T-helper 1 cell (primary cell): ENCODE measurements around the gene TCAP.

Experiments
- DNase-seq, 5 donors: peaks; one replicate each; pipeline ENCODE4 v3.0.0-alpha.2; 2012 to 2020

Gene TCAP

GRCh38 chr17:39667945-39668924, 3.1 kb downstream of the TCAP start, which contains the start of gene PNMT:
TSS of gene PNMT (plus strand) at chr17:39668453. CDS start at chr17:39668476, 23 bp downstream.
- DNase-seq = peak in 4 of 5 donors; percentile 46 to 66 (median 59)

- DNase-seq = no peak
Observed at GRCh38 chr17:39669897-39670735, 5.0 kb downstream of the TCAP start.

GRCh38 chr17:39670746-39671145, 5.6 kb downstream of the TCAP start:
- DNase-seq = no peak

GRCh38 chr17:39671651-39672521, 6.7 kb downstream of the TCAP start:
- DNase-seq = no peak

GRCh38 chr17:39672522-39673334, 7.6 kb downstream of the TCAP start:
- DNase-seq = no peak

- no peak for DNase-seq
Observed at GRCh38 chr17:39673335-39674081, 8.4 kb downstream of the TCAP start.

GRCh38 chr17:39674179-39674578, 9.0 kb downstream of the TCAP start:
- no peak for DNase-seq

- DNase-seq = no peak
Observed at GRCh38 chr17:39674702-39675389, 9.7 kb downstream of the TCAP start.

GRCh38 chr17:39675390-39676082, 10.4 kb downstream of the TCAP start:
- no peak for DNase-seq

- DNase-seq = peak in 2 of 5 donors; percentile 23 to 84
Observed at GRCh38 chr17:39676198-39676819, 11.2 kb downstream of the TCAP start.

- no peak for DNase-seq
Observed at GRCh38 chr17:39677072-39677471, 11.9 kb downstream of the TCAP start.

- DNase-seq = no peak
Observed at GRCh38 chr17:39677542-39678339, 12.6 kb downstream of the TCAP start.

- no peak for DNase-seq
Observed at GRCh38 chr17:39678340-39679116, 13.4 kb downstream of the TCAP start.

- peak in 2 of 5 donors; percentile 37 to 69 for DNase-seq
Observed at GRCh38 chr17:39679521-39680192, 14.5 kb downstream of the TCAP start.

- no peak for DNase-seq
Observed at GRCh38 chr17:39683295-39683939, 18.3 kb downstream of the TCAP start.
